NCI-H1436 (cell line): Measurements from ENCODE around the gene ABLIM2.

Source experiments
- DNase-seq: peaks from one replicate; lab custom pipeline; 2025; lab: John Stamatoyannopoulos, UW

The ABLIM2 gene

GRCh38 chr4:8174970-8175369, 16.4 kb upstream of the ABLIM2 start:
- no peak for DNase-seq

DNA sequence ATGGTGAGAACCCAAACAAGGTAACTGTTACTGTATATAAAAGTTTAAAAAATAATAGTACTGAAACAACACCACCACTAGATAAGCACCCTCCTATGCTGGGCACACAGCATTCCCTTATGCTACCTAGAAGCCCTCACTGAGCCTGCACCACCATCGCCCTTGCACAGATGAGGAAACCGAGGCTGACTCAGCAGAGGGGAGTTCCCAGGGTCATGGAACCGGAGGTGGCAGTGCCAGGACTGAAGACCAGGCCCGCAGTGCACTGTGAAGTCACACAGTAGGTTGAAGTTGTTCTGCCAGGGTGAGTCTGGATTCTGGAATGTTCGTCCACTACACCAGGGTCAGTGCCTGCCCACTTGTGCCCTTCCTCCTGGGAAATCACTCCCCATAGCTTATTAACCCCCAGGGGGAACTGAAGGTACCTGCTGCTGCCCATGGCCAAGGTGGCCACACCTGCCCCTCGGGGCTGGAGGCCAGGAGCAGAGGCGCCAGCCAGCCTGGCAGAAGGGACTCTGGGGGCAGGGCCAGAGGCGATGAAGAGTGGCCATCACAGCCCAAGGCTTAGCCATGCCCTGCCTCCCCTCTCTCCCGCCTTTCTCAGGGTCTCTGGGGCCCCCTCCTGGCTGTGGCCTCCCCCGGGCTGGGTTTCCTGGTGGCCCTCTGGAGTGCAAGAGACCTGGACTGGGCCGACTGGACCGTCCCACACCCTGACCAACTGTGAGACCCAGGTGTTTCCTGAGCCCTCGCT, 15.1 kb upstream of the ABLIM2 start:
- no peak for DNase-seq

- no peak for DNase-seq
These were observed 13.6 kb upstream of the ABLIM2 start for GRCh38 chr4:8171984-8172924.

DNA sequence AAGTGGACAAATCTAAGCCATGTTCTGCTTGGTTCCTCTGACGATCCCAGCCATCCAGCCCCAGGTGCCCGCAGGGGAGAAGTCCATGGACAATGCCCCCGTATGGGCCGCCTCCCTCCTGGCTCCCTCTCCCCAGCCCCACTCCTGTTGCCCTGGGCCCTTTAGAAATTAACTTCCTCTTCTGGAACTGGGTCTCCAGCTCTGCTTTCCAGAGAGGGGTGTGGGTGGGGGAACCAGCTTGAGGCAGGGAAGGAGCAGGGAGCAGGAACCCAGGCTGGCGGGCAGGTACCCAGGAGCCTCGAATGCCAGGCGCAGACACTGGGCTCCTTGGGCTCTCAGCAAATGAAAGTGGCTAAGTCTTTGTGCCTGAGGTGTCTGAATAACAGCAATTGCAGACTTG, 12.7 kb upstream of the ABLIM2 start:
- DNase-seq: no peak

DNA sequence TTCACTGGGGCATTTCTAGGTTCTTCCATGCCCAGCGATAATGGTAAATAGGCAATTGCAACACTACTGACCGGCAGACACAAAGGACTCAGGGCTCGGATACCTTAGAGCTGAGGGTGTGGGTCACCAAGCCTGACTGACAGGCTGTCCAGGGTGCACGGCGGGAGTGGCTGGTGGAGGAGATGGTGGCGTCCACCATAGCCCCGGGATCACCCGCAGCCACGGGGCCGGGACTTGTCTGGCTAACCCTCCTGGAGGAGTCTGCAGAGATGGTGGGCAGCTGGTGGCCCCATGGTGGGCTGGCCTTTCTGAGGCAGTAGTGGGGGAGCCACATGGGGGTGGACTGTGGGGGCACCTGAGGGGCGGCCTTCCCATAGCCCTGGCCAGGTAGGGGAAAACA, 11.7 kb upstream of the ABLIM2 start:
- no peak for DNase-seq

DNA sequence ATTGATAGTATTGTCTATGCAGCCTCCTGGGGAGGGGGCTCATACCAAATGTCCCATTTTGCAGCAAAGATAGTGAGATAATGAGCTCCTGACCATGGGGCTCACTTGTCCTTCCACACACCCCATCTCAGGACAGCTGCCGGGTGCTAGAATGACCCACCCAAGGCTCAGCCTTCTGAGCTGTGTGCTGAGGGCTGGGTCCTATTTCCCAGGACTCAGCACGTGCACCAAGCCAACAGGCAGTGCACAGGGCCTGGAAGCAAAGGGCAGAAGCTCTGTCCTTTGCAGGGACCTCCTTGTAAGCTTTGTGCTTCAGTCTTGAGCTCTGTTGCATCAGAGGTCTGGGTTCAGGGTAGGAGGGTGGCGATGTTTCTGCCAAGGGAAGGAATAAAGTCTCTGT, 11.2 kb upstream of the ABLIM2 start:
- DNase-seq: no peak

GRCh38 chr4:8168832-8169598, 10.4 kb upstream of the ABLIM2 start:
- no peak for DNase-seq

- no peak for DNase-seq
These were observed 9.6 kb upstream of the ABLIM2 start for GRCh38 chr4:8168232-8168631.

DNA sequence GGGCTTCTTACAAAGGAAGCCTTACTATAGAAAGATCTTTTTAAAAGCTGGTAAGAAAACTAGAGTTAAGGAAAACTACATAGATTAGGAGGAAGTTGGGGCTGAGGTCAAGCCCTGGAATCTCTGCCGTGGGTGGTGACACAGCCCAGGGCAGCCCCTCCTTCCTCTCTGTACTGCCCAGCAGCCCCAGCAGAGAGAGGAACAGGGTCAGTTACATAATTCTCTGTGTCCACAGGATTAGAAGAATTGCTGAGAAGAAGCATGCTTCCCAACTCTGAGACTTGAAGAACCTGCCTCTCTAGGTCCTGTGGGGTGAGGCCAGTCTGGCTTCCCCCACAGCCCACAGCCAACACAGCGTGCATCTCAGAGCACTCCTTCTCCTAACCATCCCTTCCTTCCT, 9.2 kb upstream of the ABLIM2 start:
- DNase-seq: no peak

DNA sequence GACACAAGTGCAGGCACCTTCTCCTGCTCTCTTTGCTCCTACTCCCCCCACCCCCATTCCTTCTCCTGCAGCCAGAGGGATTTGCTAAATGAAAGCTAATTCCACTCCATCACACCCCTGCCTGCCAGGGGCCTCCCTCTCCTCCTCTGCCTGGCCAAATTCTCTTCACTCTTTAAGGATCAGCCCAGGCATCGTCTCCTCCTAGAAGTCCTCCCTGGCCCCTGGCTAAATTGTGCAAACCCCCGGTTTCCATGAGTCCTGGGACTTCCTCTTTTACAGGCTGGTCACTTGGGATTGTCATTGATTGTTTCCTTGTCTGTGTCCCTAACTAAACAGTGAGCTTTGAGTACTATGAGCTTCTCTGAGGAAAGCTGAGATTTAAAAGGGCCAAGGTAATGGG, 8.7 kb upstream of the ABLIM2 start:
- DNase-seq: no peak

DNA sequence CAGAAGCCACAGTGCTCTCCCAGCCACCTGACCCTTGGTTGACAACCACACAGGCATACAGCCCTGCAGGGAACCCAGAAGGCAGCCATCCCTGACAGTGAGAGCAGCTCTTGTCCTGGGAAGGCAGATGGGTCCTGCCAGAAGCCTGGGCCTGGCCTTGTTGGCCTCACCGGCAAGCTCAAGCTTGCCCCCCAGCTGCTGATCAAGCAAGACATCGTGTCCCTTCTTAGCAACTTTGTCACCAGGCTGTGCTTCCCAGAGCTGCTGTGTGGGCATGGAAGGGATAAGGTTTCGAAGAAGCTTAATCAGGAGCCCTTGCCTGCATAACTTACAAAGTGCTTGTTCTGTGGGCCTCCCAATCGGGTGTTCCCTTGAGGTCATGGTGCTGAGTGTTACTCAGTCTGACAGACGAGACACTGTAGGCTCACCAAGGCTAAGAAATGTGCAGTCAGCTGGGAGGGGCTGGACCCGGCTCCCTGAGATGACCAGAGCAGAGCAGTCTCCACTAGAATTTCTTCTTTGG, 6.8 kb upstream of the ABLIM2 start:
- DNase-seq: no peak

DNA sequence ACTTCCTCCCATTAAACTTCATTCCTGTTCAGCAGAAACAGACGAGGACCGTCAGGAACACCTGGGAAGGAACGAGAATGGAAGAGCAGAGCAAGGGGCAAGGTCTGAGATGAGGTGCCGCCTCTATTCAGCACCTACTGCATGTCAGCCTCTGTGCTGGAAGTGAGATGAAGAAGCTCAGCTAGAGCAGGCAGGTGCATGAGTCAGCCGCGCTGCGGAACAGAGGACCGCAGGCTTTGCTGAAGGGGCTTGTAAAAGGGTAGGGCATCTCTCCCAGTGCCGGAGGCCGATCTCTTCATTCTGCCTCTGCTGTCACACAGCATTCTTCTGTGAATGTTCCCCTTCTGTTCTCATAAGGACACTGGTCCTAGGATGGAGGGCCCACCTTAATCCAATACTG, 6.1 kb upstream of the ABLIM2 start:
- DNase-seq: no peak

DNA sequence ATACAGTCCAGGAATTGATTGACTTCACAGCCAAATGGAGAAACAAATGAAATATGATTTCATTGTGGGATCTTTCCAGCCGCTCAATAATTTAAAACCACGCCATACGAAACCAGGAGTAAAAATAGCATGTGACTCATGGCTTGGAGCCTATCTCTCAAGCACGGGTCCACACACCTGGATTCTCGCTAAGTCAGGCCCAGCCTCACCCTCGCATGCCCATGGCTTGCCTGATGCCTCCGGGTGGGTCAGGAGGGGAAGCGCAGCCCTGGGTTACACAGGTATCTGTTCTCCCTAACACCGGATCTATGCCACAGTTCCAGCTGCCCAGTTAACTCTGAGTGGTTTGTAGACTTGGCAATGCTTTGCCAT, 5.6 kb upstream of the ABLIM2 start:
- no peak for DNase-seq

- no peak for DNase-seq
These were observed 5.0 kb upstream of the ABLIM2 start for GRCh38 chr4:8163436-8164193.

DNA sequence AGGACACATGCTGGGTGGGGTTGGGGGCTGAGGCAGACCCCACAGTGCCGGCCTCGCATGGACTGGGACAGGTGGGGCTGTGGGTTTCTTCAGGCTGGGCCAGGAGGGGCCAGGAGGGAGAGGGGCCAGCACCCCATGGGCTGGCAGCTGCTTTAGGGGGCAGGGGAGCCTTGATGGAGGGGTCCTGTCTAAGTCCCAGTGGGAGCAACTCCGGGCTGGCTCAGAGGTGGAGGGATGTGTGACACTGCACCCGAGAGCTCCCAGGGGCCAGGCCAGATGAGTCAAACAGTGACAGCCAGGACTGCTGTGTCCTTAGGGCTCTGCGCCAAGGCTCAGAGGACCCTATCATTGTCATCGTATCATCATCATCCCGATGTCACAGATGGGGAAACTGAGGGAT, 4.4 kb upstream of the ABLIM2 start:
- DNase-seq: no peak

DNA sequence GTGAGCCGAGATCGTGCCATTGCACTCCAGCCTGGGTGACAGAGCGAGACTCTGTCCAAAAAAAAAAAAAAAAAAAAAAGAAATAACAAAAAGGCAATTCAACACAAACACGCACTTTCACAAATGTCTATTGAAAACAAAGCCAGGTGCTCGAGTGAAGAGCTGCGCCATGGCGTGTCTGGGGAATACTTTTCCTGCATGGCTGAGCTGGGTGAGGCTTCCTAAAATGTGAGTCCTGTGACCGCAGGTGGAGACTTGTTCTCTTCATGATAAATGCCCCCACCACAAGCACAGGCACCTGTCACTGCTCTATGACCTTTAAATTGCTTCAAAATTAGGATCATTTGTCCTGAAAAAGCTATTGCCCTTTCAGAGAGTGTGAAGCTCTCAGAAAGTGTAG, 4.0 kb upstream of the ABLIM2 start:
- no peak for DNase-seq

- no peak for DNase-seq
These were observed 2.0 kb upstream of the ABLIM2 start for GRCh38 chr4:8160572-8160971.

DNA sequence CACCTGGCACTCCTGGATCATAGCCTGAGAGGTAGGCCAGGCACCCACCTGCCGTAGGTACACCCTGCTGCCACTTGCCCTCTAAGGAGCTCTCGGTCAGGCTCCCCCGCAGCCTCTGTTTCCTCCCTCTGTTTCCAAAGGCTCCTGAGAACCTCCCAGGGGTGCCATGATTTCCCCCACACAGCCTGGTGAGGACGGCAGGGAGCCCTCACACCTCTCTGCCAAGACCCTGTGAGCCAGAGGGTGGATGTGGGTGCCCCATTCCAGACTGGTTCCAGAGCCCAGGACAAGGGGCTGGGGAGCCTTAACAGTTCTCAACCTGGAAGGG, 1.6 kb upstream of the ABLIM2 start:
- no peak for DNase-seq

DNA sequence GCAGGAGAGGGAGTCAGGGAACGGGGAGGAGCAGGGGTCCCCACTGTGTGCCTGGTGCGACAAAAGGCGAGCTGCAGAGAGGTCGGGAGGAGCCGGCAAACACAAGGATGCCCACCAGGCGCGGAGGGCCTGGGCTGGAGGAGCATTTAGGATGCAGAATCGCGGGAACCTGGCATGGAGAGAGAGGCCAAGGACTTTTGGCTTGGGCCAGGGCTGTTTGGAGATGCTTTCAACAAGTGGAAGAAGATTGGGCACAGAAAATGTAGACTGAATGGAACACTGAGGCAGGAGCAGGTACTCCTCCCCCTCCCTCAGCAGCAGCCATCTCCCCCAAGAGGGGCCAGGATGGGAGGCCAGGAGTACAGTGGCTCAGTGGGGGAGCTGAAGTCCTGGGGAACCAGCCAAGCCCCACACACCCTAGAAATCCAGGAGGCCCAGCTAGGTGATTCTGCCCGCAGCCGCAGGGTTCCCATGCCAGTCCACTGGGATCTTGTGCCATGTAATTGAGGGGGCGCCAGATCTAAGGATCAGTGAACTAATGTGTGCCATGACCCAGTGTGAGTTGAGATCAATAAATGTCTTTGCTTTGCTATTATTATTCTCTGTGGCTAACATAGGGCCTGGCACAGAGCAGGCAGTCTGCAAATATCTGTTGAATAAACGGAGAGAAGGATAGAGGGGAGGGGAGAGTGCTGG, 1.1 kb upstream of the ABLIM2 start:
- no peak for DNase-seq

DNA sequence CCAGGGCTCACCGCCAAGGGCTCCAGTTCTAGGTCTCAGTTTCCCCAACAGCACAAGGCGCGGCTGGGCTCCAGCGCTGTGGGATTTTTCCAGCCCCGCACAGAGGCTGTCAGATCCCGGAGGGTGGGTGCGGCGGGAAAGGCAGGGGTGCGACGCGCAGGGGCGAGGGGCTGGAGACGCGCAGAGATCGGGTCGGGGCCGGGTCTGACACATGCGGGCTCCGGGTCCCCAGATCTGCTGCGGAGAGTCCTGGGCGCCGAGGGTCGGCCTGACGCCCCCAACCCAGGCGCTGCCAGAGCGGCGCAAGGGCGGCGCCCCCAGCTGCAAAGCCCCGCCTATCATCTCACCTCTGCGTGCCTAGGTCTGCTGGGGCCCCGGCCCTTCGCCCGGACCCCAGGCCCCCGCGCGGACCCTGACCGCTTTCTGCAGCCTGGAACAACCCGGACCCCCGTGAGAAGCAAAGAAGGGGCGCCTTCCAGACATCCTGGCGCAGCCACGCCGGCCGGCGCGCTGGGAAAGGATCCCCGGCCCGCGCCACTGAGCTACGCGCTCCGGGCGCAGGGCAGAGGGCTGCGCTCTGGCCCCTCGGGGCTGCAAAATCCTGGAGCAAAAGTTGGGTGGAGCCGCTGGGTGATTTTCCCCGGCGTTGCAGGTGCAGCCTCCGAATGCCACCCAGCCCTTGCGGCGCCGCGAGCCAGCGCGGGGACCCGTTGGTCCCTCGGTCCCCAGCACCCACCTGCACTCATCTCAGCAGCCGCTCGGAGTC, 486 bp downstream of the ABLIM2 start:
- DNase-seq: no peak
